Mesenchymal stem cell (in vitro differentiated cells and primary cell): Measurements from ENCODE around the gene PBX2.
"Not testable (repeated sequence)": the region's sequence is repeated elsewhere in the genome, so short reads cannot be mapped to it uniquely, and the experiment has no call there.

Source experiments
- DNase-seq: peaks from one replicate; pipeline ENCODE4 v3.0.0-alpha.2; 2013
- H2AFZ ChIP-seq: one replicate; pipeline ENCODE4 v1.6.1; 2013; ENCODE audit warnings: low read depth, mild to moderate bottlenecking, control low read depth, inconsistent platforms, low read length, moderate library complexity
- H2AK5ac ChIP-seq: 2 replicates; pipeline ENCODE4 v1.6.1; 2013; ENCODE audit warnings: low read length, moderate library complexity, mild to moderate bottlenecking, inconsistent platforms; ENCODE audit not compliant: severe bottlenecking
- H2BK120ac ChIP-seq: one replicate; pipeline ENCODE4 v1.6.1; 2013; ENCODE audit warnings: low read depth, mild to moderate bottlenecking, inconsistent platforms, low read length, moderate library complexity
- H2BK12ac ChIP-seq, 2 experiments: one replicate each; pipeline ENCODE4 v1.6.1; 2013; ENCODE audit warnings: inconsistent platforms in 2 of 2, low read length in 2 of 2, mild to moderate bottlenecking in 2 of 2, moderate library complexity in 2 of 2, control low read depth in 1 of 2
- H2BK15ac ChIP-seq: one replicate; pipeline ENCODE4 v1.6.1; 2013; ENCODE audit warnings: mild to moderate bottlenecking, low read depth, inconsistent platforms; ENCODE audit not compliant: poor library complexity, severe bottlenecking
- H2BK5ac ChIP-seq: 2 replicates; pipeline ENCODE4 v1.6.1; 2013; ENCODE audit warnings: low read depth, mild to moderate bottlenecking, low read length, control low read depth, inconsistent platforms; ENCODE audit not compliant: poor library complexity, severe bottlenecking
- H3K14ac ChIP-seq, 2 experiments: one replicate each; pipeline ENCODE4 v1.6.1; 2013; ENCODE audit warnings: inconsistent platforms in 2 of 2, low read length in 2 of 2, control low read depth in 1 of 2, mild to moderate bottlenecking in 1 of 2, moderate library complexity in 1 of 2
- H3K18ac ChIP-seq, 2 experiments: one replicate each; pipeline ENCODE4 v1.6.1; 2013; ENCODE audit warnings: inconsistent platforms in 2 of 2, low read length in 2 of 2, control low read depth in 1 of 2, low read depth in 1 of 2, mild to moderate bottlenecking in 1 of 2
- H3K23ac ChIP-seq, 2 experiments: one replicate each; pipeline ENCODE4 v1.6.1; 2013; ENCODE audit warnings: inconsistent platforms in 2 of 2, low read length in 2 of 2, mild to moderate bottlenecking in 2 of 2, moderate library complexity in 2 of 2, control low read depth in 1 of 2
- H3K27ac ChIP-seq: 2 replicates; pipeline ENCODE4 v1.5.1; 2013; ENCODE audit warnings: mild to moderate bottlenecking, moderate library complexity, low read length, control low read depth, inconsistent platforms; ENCODE audit not compliant: poor library complexity, severe bottlenecking
- H3K27me3 ChIP-seq, 2 experiments: 2 replicates each; pipeline versions ENCODE4 v1.6.1 to v1.7.0; 2013; ENCODE audit warnings: low read length in 2 of 2, mild to moderate bottlenecking in 2 of 2, moderate library complexity in 2 of 2, control low read depth in 1 of 2, inconsistent platforms in 1 of 2; ENCODE audit not compliant: control insufficient read depth in 1 of 2, insufficient read depth in 1 of 2
- H3K36me3 ChIP-seq, 2 experiments: 2 replicates each; pipeline versions ENCODE4 v1.6.1 to v1.7.0; 2013; ENCODE audit warnings: low read length in 2 of 2, control low read depth in 1 of 2, inconsistent platforms in 1 of 2, low read depth in 1 of 2, mild to moderate bottlenecking in 1 of 2; ENCODE audit not compliant: insufficient read depth in 2 of 2, control insufficient read depth in 1 of 2
- H3K4ac ChIP-seq, 2 experiments: one replicate each; pipeline ENCODE4 v1.6.1; 2013; ENCODE audit warnings: inconsistent platforms in 2 of 2, low read length in 2 of 2, mild to moderate bottlenecking in 2 of 2, moderate library complexity in 2 of 2, control low read depth in 1 of 2, low read depth in 1 of 2
- H3K4me1 ChIP-seq: 2 replicates; pipeline ENCODE4 v1.6.1; 2013; ENCODE audit warnings: low read depth, low read length, control low read depth; ENCODE audit not compliant: control insufficient read depth, insufficient read depth
- H3K4me2 ChIP-seq: 2 replicates; pipeline ENCODE4 v1.6.1; 2013; ENCODE audit warnings: low read length, mild to moderate bottlenecking, inconsistent platforms; ENCODE audit not compliant: poor library complexity, severe bottlenecking
- H3K4me3 ChIP-seq, 2 experiments: 2 replicates each; pipeline versions ENCODE4 v1.5.1 to v1.7.0; 2013; ENCODE audit warnings: low read length in 2 of 2, mild to moderate bottlenecking in 2 of 2, control low read depth in 1 of 2, low read depth in 1 of 2; ENCODE audit not compliant: insufficient read depth in 1 of 2
- H3K79me1 ChIP-seq: replicated peaks from 2 replicates; pipeline ENCODE4 v1.6.1; 2013; ENCODE audit warnings: mild to moderate bottlenecking, control low read depth, low read length, inconsistent platforms; ENCODE audit not compliant: poor library complexity, severe bottlenecking
- H3K9ac ChIP-seq: 2 replicates; pipeline ENCODE4 v1.7.0; 2013; ENCODE audit warnings: mild to moderate bottlenecking, low read length, moderate library complexity
- H3K9me3 ChIP-seq: 2 replicates; pipeline ENCODE4 v1.7.0; 2013; ENCODE audit warnings: mild to moderate bottlenecking, low read length; ENCODE audit not compliant: control insufficient read depth
- H4K8ac ChIP-seq: one replicate; pipeline ENCODE4 v1.6.1; 2013; ENCODE audit warnings: inconsistent platforms, mild to moderate bottlenecking, low read length, moderate library complexity
- H4K91ac ChIP-seq: one replicate; pipeline ENCODE4 v1.6.1; 2013; ENCODE audit warnings: mild to moderate bottlenecking, low read length, inconsistent platforms
- WGBS: methylation state at CpG from one replicate; pipeline ENCODE4 v1.1.7; 2013; ENCODE audit warnings: mixed read lengths; 5-methylcytosine and 5-hydroxymethylcytosine counted together

Gene PBX2

DNA sequence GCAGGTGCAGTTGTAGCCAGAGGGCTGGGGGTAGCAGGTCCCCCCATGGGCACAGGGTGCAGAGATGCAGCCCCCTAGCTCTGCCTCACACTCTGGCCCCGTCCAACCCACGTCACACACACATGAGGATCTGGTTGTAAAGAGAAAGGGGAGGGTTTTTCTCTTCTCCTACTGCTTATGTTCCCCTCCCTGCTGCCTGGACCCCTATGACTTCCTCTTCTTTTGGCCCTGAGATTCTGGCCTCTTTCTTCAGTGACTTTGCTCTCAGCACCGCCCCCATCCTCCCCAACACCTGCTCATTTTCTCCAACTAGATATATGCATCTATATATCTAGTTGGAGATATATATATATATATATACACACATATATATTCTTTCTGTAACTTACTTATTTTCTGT, 24.1 kb upstream of the PBX2 start:
- no CpG with 5 or more reads among the region's 3 CpGs for WGBS
- H2BK15ac ChIP-seq: no peak overlapping the region

DNA sequence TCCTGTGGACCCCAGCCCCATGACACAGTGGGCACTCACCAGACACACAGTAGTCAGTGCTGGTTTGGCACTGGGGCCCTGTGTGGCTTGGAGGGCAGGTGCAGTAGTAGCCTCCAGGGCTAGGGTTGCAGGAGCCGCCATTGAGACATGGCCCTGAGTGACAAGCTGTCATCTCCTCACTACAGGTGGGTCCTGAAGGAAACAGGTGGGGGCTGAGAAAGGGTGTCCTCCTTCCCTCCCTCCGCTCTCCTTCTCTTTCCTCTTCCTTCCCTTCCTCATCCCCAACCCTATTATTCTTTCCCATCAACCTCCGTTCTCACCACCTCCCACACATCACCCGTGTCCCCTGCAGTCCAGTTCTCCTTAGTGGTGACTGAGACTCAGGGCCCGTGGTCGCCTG, 23.6 kb upstream of the PBX2 start:
- peaks cover 25 to 30% of the 10 kb centered on the region in 2 experiments for H3K27me3 ChIP-seq

More for the DNA sequence above, 24.1 kb upstream of the PBX2 start:
- no peak overlapping the region for H2BK12ac ChIP-seq
- H3K4ac ChIP-seq: no peak overlapping the region
- H4K8ac ChIP-seq: no peak overlapping the region
- no peak for DNase-seq
- H3K9ac ChIP-seq: no peak overlapping the region
- H4K91ac ChIP-seq: no peak overlapping the region
- no peak overlapping the region for H3K14ac ChIP-seq
- H2AK5ac ChIP-seq: no peak overlapping the region
- no peak overlapping the region for H3K23ac ChIP-seq
- H3K27ac ChIP-seq: no peak overlapping the region
- H3K4me3 ChIP-seq: no peak overlapping the region
- no peak overlapping the region for H2AFZ ChIP-seq
- H2BK120ac ChIP-seq: no peak overlapping the region
- no peak overlapping the region for H3K4me2 ChIP-seq
- H3K4me1 ChIP-seq: no peaks in the 10 kb centered on the region
- H3K36me3 ChIP-seq: peaks cover 0 to 2% of the 10 kb centered on the region in 2 experiments
- H3K27me3 ChIP-seq: peaks cover 29 to 31% of the 10 kb centered on the region in 2 experiments
- H3K79me1 ChIP-seq: no peaks in the 10 kb centered on the region
- no peak overlapping the region for H2BK5ac ChIP-seq
- H3K9me3 ChIP-seq: no peaks in the 10 kb centered on the region
- no peak overlapping the region for H3K18ac ChIP-seq

DNA sequence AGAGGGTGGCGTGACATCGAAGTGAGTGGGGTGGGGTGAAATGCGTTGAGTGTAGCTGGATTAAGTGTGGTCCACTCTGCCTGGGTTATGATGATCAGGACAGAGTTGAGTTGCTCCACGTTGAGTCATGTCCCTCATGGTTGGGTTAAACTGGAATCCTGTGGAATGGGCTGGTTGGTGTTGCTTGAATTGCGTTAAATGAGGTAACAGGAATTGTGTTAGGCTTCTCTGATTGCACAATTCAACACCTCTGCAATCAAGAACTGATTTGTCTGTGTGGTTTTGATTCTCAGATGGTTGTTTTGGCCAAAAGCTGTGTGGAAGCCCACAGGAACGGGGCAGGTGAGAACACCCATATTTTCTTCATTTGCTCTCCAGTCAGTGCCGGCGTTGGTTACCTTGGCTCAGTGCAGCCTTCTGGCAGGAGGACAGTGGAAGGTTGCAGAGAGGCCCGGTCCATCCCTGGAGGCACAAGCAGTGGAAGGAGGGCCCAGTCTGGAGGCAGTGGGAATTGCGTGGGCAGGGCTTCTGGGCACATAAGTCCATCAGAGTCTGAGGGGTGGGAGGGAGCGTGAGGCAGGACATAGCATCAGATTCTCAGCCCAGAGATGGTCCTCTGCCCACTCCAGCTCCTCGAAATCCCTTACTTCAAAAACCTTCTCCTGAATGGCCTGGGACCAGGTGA, 22.2 kb upstream of the PBX2 start:
- H3K36me3 ChIP-seq: peaks cover 0 to 2% of the 10 kb centered on the region in 2 experiments
- WGBS: 86% methylated on average over 12 of the region's 12 CpGs

More for the DNA sequence above, 23.6 kb upstream of the PBX2 start:
- no peaks in the 10 kb centered on the region for H3K9me3 ChIP-seq
- no peak overlapping the region for H2BK12ac ChIP-seq
- no peak overlapping the region for H2AFZ ChIP-seq
- no peak overlapping the region for H2BK120ac ChIP-seq
- H3K4me3 ChIP-seq: no peak overlapping the region
- H3K18ac ChIP-seq: no peak overlapping the region
- no peak overlapping the region for H2BK5ac ChIP-seq
- H2AK5ac ChIP-seq: no peak overlapping the region
- no peaks in the 10 kb centered on the region for H3K79me1 ChIP-seq
- H4K91ac ChIP-seq: no peak overlapping the region
- H3K27ac ChIP-seq: no peak overlapping the region
- no peak overlapping the region for H3K23ac ChIP-seq
- peaks cover 0 to 2% of the 10 kb centered on the region in 2 experiments for H3K36me3 ChIP-seq
- no peaks in the 10 kb centered on the region for H3K4me1 ChIP-seq
- H3K4me2 ChIP-seq: no peak overlapping the region
- no peak overlapping the region for H4K8ac ChIP-seq
- H2BK15ac ChIP-seq: no peak overlapping the region
- H3K14ac ChIP-seq: no peak overlapping the region
- no peak overlapping the region for H3K4ac ChIP-seq
- DNase-seq: no peak
- no peak overlapping the region for H3K9ac ChIP-seq
- WGBS: 67% methylated on average over 1 of the region's 6 CpGs

DNA sequence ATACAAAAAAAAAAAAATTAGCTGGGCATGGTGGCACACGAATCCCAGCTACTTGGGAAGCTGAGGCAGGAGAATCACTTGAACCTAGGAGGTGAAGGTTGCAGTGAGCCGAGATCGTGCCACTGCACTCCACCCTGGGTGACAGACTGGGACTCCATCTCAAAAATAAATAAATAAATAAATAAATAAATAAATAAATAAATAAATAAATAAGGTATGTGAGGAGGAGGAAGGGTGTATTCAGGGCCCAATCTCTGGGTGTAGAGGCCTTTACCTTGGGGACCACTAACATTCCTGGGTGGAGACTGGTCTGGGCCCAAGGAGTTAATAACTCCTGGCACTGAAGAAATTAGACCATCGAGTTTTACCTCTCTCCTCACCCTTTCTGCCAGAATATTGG, 21.4 kb upstream of the PBX2 start:
- H3K18ac ChIP-seq, H2AFZ ChIP-seq, H4K8ac ChIP-seq, H3K9me3 ChIP-seq, H4K91ac ChIP-seq, H3K36me3 ChIP-seq, H2BK15ac ChIP-seq, H2BK12ac ChIP-seq, DNase-seq, H3K4me3 ChIP-seq, H3K4me2 ChIP-seq, H3K4ac ChIP-seq, H2BK5ac ChIP-seq, H3K27ac ChIP-seq, H3K14ac ChIP-seq, H3K9ac ChIP-seq, H3K4me1 ChIP-seq, H3K79me1 ChIP-seq, H3K23ac ChIP-seq, H2AK5ac ChIP-seq, H2BK120ac ChIP-seq: not testable (repeated sequence)
- peaks cover 7 to 18% of the 10 kb centered on the region in 2 experiments for H3K27me3 ChIP-seq
- WGBS: 100% methylated on average over 1 of the region's 4 CpGs

More for the DNA sequence above, 22.2 kb upstream of the PBX2 start:
- Histone ChIP-seq H3K23ac (no peak overlapping the region), H2AK5ac (no peak overlapping the region), H2BK5ac (no peak overlapping the region), H2AFZ (no peak overlapping the region), H3K4me1 (no peaks in the 10 kb centered on the region), H3K18ac (no peak overlapping the region), H3K27me3 (peaks cover 13 to 19% of the 10 kb centered on the region in 2 experiments), H3K79me1 (no peaks in the 10 kb centered on the region), H4K8ac (no peak overlapping the region), H3K4me2 (no peak overlapping the region), H3K14ac (no peak overlapping the region), H3K9me3 (no peaks in the 10 kb centered on the region), H4K91ac (no peak overlapping the region), H3K4ac (no peak overlapping the region), H3K27ac (no peak overlapping the region), H3K4me3 (no peak overlapping the region), H2BK15ac (no peak overlapping the region), H3K9ac (no peak overlapping the region), H2BK120ac (no peak overlapping the region), H2BK12ac (no peak overlapping the region)
- DNase-seq: no peak
